A549 (cell line): Measurements from ENCODE around the gene DDAH2. TPM values are rescaled to one million over a fixed set of nuclear protein-coding genes. Genes with fewer than 3 reads are reported as not detected.

Experiments used
- ATAC-seq, 2 experiments: fragments of 200-7000 bp in 1 of 2; fragments of >200 bp in 1 of 2; cut with Nextera tagmentation in 1 of 2; cut with Tn5 transposase in 1 of 2; 3 replicates each; pipeline versions ENCODE4 v1.8.0 to v1.9.1; 2018 to 2020; ENCODE audit warnings: mild to moderate bottlenecking in 1 of 2, moderate library complexity in 1 of 2
- CTCF ChIA-PET: fragments of 300-600 bp; sonication (Branson Sonifier 250); formaldehyde crosslinking; extraction: SDS; loops from one replicate; lab custom pipeline; 2021; ENCODE audit warnings: antibody characterized with exemption, inconsistent platforms; lab: Yijun Ruan, JAX
- POLR2A ChIA-PET: fragments of 350-600 bp; formaldehyde crosslinking; extraction: SDS; loops from one replicate; lab custom pipeline; 2021; ENCODE audit warnings: antibody characterized with exemption, inconsistent platforms; lab: Yijun Ruan, JAX
- DNase-seq, 2 experiments: peaks; one replicate each; pipeline versions ENCODE4 v3.0.0 to v3.0.0-alpha.2; 2011 to 2016; ENCODE audit warnings: low read depth in 1 of 2, low spot score in 1 of 2
- FAIRE-seq: peaks from 2 replicates; lab custom pipeline; 2011; peaks lifted over from hg19 to GRCh38; lab: Jason Lieb, UNC
- H3K27ac ChIP-seq, 2 experiments: fragments of >200 bp; sonication (Bioruptor Twin); formaldehyde crosslinking; 3 replicates each; pipeline ENCODE4 v1.5.1; 2016 to 2017
- H3K4me1 ChIP-seq: fragments of >200 bp; sonication (Bioruptor Twin); formaldehyde crosslinking; 3 replicates; pipeline ENCODE4 v1.6.1; 2016
- H3K4me2 ChIP-seq: fragments of >200 bp; sonication (Bioruptor Twin); formaldehyde crosslinking; 3 replicates; pipeline ENCODE4 v1.6.1; 2016
- H3K4me3 ChIP-seq: fragments of >200 bp; sonication (Bioruptor Twin); formaldehyde crosslinking; 3 replicates; pipeline ENCODE4 v1.5.1; 2016
- H3K9me3 ChIP-seq: fragments of >200 bp; sonication (Bioruptor Twin); formaldehyde crosslinking; 3 replicates; pipeline ENCODE4 v1.6.1; 2016
- CEBPB ChIP-seq, 2 experiments: fragments of >200 bp in 1 of 2; sonication (Bioruptor Twin) in 1 of 2; formaldehyde crosslinking in 1 of 2; IDR thresholded peaks; 2 replicates each; pipeline ENCODE4 v1.6.1; 2012 to 2016
- CHD4 ChIP-seq: fragments of 200-600 bp; sonication (generic); IDR thresholded peaks from 2 replicates; pipeline ENCODE4 v1.6.1; 2016; ENCODE audit warnings: antibody characterized with exemption, mild to moderate bottlenecking, borderline replicate concordance
- CTCF ChIP-seq: fragments of >200 bp; sonication (Bioruptor Twin); formaldehyde crosslinking; IDR thresholded peaks from 3 replicates; pipeline ENCODE4 v1.5.1; 2016
- E2F6 ChIP-seq: IDR thresholded peaks from 2 replicates; pipeline ENCODE4 v1.6.1; 2012; ENCODE audit warnings: low read depth, borderline replicate concordance
- FOSL2 ChIP-seq, 2 experiments: fragments of 450-650 bp in 1 of 2; fragments of >200 bp in 1 of 2; sonication (Bioruptor Twin) in 1 of 2; formaldehyde crosslinking; IDR thresholded peaks; 2 replicates each; pipeline versions ENCODE4 v1.5.0 to v1.6.1; 2016 to 2020; ENCODE audit warnings: mild to moderate bottlenecking in 1 of 2, moderate library complexity in 1 of 2
- FOXS1 ChIP-seq: fragments of 250-450 bp; sonication (Bioruptor Pico); IDR thresholded peaks from 2 replicates; pipeline ENCODE4 v1.5.0; 2020; ENCODE audit warnings: mild to moderate bottlenecking, moderate library complexity
- GATA3 ChIP-seq: IDR thresholded peaks from 2 replicates; pipeline ENCODE4 v1.6.1; 2012; ENCODE audit warnings: borderline replicate concordance
- HDAC2 ChIP-seq: fragments of 200-600 bp; sonication (generic); IDR thresholded peaks from 2 replicates; pipeline ENCODE4 v1.6.1; 2016
- HMGXB4 ChIP-seq: fragments of 250-450 bp; sonication (Bioruptor Pico); IDR thresholded peaks from 2 replicates; pipeline ENCODE4 v1.5.0; 2021; ENCODE audit warnings: mild to moderate bottlenecking, moderate library complexity, borderline replicate concordance
- HOXA7 ChIP-seq: fragments of 250-450 bp; sonication (Bioruptor Pico); IDR thresholded peaks from 2 replicates; pipeline ENCODE4 v1.5.0; 2020; ENCODE audit warnings: mild to moderate bottlenecking, moderate library complexity
- HOXB5 ChIP-seq: fragments of 250-450 bp; sonication (Bioruptor Pico); IDR thresholded peaks from 2 replicates; pipeline ENCODE4 v1.5.0; 2020; ENCODE audit warnings: mild to moderate bottlenecking, moderate library complexity
- JUNB ChIP-seq: fragments of >200 bp; sonication (Bioruptor Twin); formaldehyde crosslinking; IDR thresholded peaks from 2 replicates; pipeline ENCODE4 v1.6.1; 2016
- KDM5A ChIP-seq: fragments of 200-600 bp; sonication (generic); IDR thresholded peaks from 2 replicates; pipeline ENCODE4 v1.6.1; 2016; ENCODE audit warnings: antibody characterized with exemption, mild to moderate bottlenecking
- MAFK ChIP-seq: fragments of 450-650 bp; IDR thresholded peaks from 2 replicates; pipeline ENCODE4 v1.6.1; 2014; ENCODE audit not compliant: partially characterized antibody
- MYC ChIP-seq: IDR thresholded peaks from 2 replicates; pipeline ENCODE4 v1.6.1; 2012; ENCODE audit warnings: mild to moderate bottlenecking, inconsistent platforms, low read length, improper control_type of control experiment, borderline replicate concordance
- NR3C1 ChIP-seq: fragments of >200 bp; sonication (Bioruptor Twin); formaldehyde crosslinking; IDR thresholded peaks from 3 replicates; pipeline ENCODE4 v1.6.1; 2017
- PBX3 ChIP-seq: IDR thresholded peaks from 2 replicates; pipeline ENCODE4 v1.6.1; 2012
- RAD21 ChIP-seq, 2 experiments: fragments of >200 bp in 1 of 2; sonication (Bioruptor Twin) in 1 of 2; formaldehyde crosslinking in 1 of 2; IDR thresholded peaks in 1 of 2; conservative IDR thresholded peaks in 1 of 2; 2 replicates in 1 of 2; 3 replicates in 1 of 2; pipeline ENCODE4 v1.6.1; 2012 to 2018; ENCODE audit warnings: inconsistent platforms in 1 of 2
- RARB ChIP-seq: fragments of 250-450 bp; sonication (Bioruptor Pico); IDR thresholded peaks from 2 replicates; pipeline ENCODE4 v1.8.0; 2021; ENCODE audit warnings: mild to moderate bottlenecking, moderate library complexity
- RFX5 ChIP-seq: fragments of 450-650 bp; IDR thresholded peaks from 2 replicates; pipeline ENCODE4 v1.7.1; 2014; ENCODE audit warnings: antibody characterized with exemption, mild to moderate bottlenecking, moderate library complexity
- SREBF2 ChIP-seq: fragments of 450-650 bp; IDR thresholded peaks from 2 replicates; pipeline ENCODE4 v1.6.1; 2014; ENCODE audit warnings: mild to moderate bottlenecking, moderate library complexity
- TFCP2L1 ChIP-seq: fragments of 250-450 bp; sonication (Bioruptor Pico); IDR thresholded peaks from 2 replicates; pipeline ENCODE4 v1.5.0; 2021; ENCODE audit warnings: mild to moderate bottlenecking
- TP53 ChIP-seq: fragments of 250-450 bp; sonication (Bioruptor Pico); IDR thresholded peaks from 2 replicates; pipeline ENCODE4 v1.5.0; 2021; ENCODE audit warnings: mild to moderate bottlenecking, moderate library complexity
- ZC3H11A ChIP-seq: fragments of 450-650 bp; IDR thresholded peaks from 2 replicates; pipeline ENCODE4 v1.6.1; 2014; ENCODE audit warnings: antibody characterized with exemption, mild to moderate bottlenecking
- WGBS: methylation state at CpG from one replicate; pipeline ENCODE4 v1.1.6; 2017; ENCODE audit errors: missing lambda C conversion rate; 5-methylcytosine and 5-hydroxymethylcytosine counted together
- polyA plus RNA-seq, 4 experiments: library from polyadenylated mRNA; depleted of rRNA in 3 of 4; stranded (reverse); fragments of >200 nt; fragmentation: RNase III in 1 of 4; extraction: RNeasy Plus Mini Kit Qiagen cat#74134 plus additional on column Dnase treatment in 1 of 4; gene quantifications; 2 replicates in 3 of 4; 3 replicates in 1 of 4; pipeline ENCODE4 v1.2.3, GENCODE V29; 2011 to 2017

The DDAH2 gene
- polyA plus RNA-seq, 2 of the 4 experiments (the other 2 are of a cell fraction), result 19.3 to 54.5 TPM

GRCh38 chr6:31717499-31718222, 11.4 kb downstream of the DDAH2 start:
- DNase-seq (no peak), ATAC-seq (no peak)
- H3K27ac ChIP-seq, result no peak overlapping the region
- 75% methylated on average over 9 of the region's 10 CpGs for WGBS
- H3K4me3 ChIP-seq, result no peak overlapping the region
- no peak for TF ChIP-seq MAFK
- TF ChIP-seq RARB (CRISPR knock-in tag), result no peak
- no peak for TF ChIP-seq FOSL2 (IDR thresholded peaks at IDR 0.05)
- TF ChIP-seq FOSL2 (CRISPR knock-in tag; IDR thresholded peaks at IDR 0.05), result no peak
- no peak for TF ChIP-seq CTCF
- no peak for TF ChIP-seq TP53
- no peak for TF ChIP-seq JUNB
- no peak for TF ChIP-seq CHD4
- TF ChIP-seq, all 56 proteins: peak for 0
- no peaks in the 10 kb centered on the region for H3K4me1 ChIP-seq
- POLR2A ChIA-PET, result no interaction called here
- CTCF ChIA-PET, result interaction anchor here (2.0 kb wide), 1 partner anchor 52 kb away, joined by 5 read pairs; no protein-coding TSS in a partner anchor
- no peak for FAIRE-seq
- no peaks in the 10 kb centered on the region for H3K9me3 ChIP-seq
- no peak overlapping the region for H3K4me2 ChIP-seq

GRCh38 chr6:31715022-31715958, 13.8 kb downstream of the DDAH2 start, which contains the start of gene LY6G6D:
TSS of gene LY6G6D (plus strand) at chr6:31715348. CDS start at chr6:31715356, 8 bp downstream.
- ChIA-PET CTCF (interaction anchor here (1.7 to 2.0 kb wide), 2 partner anchors 8 to 14 kb away, joined by 5 to 6 read pairs; partner anchors contain the start of genes DDAH2 and MPIG6B), POLR2A (no interaction called here)
- H3K27ac ChIP-seq, result no peak within 1 kb of the TSS
- no peak for DNase-seq
- H3K9me3 ChIP-seq, result no peaks in the 10 kb centered on the region
- no peak for FAIRE-seq
- WGBS, result 85% methylated on average over 15 of the region's 16 CpGs
- no peak within 1 kb of the TSS for H3K4me2 ChIP-seq
- no peak for ATAC-seq
- no peak for TF ChIP-seq RAD21 (conservative IDR thresholded peaks at IDR 0.05 in 1 of 2, IDR thresholded peaks at IDR 0.05 in 1 of 2)
- TF ChIP-seq NR3C1, result no peak
- no peak for TF ChIP-seq FOXS1
- TF ChIP-seq PBX3, result no peak
- no peak for TF ChIP-seq E2F6
- TF ChIP-seq ZC3H11A, result no peak
- no peak for TF ChIP-seq KDM5A
- TF ChIP-seq MYC, result no peak
- TF ChIP-seq GATA3, result no peak
- no peak for TF ChIP-seq SREBF2
- TF ChIP-seq CEBPB (IDR thresholded peaks at IDR 0.05), result no peak
- no peak for TF ChIP-seq HOXB5 (CRISPR knock-in tag)
- TF ChIP-seq HMGXB4 (CRISPR knock-in tag), result no peak
- TF ChIP-seq TFCP2L1, result no peak
- no peak for TF ChIP-seq HDAC2
- TF ChIP-seq HOXA7 (CRISPR knock-in tag), result no peak
- TF ChIP-seq RFX5, result no peak
- TF ChIP-seq, all 56 proteins: peak for 0
- H3K4me3 ChIP-seq, result no peak within 1 kb of the TSS
- 0 out of 3 replicates have a peak, but pooled peaks cover 3% of the 10 kb centered on the region for H3K4me1 ChIP-seq
